T-helper 1 cell (primary cell): Measurements from ENCODE around the gene CLSTN2.

Experiments
- DNase-seq, 5 donors: peaks; one replicate each; pipeline ENCODE4 v3.0.0-alpha.2; 2012 to 2020

CLSTN2 gene

GRCh38 chr3:140296796-140297352, 361.9 kb downstream of the CLSTN2 start:
- DNase-seq = no peak

- no peak for DNase-seq
These were observed 363.1 kb downstream of the CLSTN2 start for GRCh38 chr3:140298043-140298442.

- DNase-seq = no peak
These were observed 363.6 kb downstream of the CLSTN2 start for GRCh38 chr3:140298569-140299070.

GRCh38 chr3:140303875-140304274, 368.9 kb downstream of the CLSTN2 start:
- DNase-seq = no peak

- no peak for DNase-seq
These were observed 373.6 kb downstream of the CLSTN2 start for GRCh38 chr3:140308535-140308934.

- no peak for DNase-seq
These were observed 376.4 kb downstream of the CLSTN2 start for GRCh38 chr3:140311428-140311827.

GRCh38 chr3:140315955-140316354, 381.0 kb downstream of the CLSTN2 start:
- DNase-seq = no peak

GRCh38 chr3:140316466-140316865, 381.5 kb downstream of the CLSTN2 start:
- no peak for DNase-seq

- DNase-seq = no peak
These were observed 381.9 kb downstream of the CLSTN2 start for GRCh38 chr3:140316868-140317400.

- DNase-seq = no peak
These were observed 384.8 kb downstream of the CLSTN2 start for GRCh38 chr3:140319739-140320138.

GRCh38 chr3:140323561-140323960, 388.6 kb downstream of the CLSTN2 start:
- no peak for DNase-seq

GRCh38 chr3:140332131-140332530, 397.1 kb downstream of the CLSTN2 start:
- DNase-seq = no peak

GRCh38 chr3:140334132-140334929, 399.3 kb downstream of the CLSTN2 start:
- no peak for DNase-seq

- no peak for DNase-seq
These were observed 401.5 kb downstream of the CLSTN2 start for GRCh38 chr3:140336465-140336864.

GRCh38 chr3:140338916-140339315, 403.9 kb downstream of the CLSTN2 start:
- DNase-seq = no peak

GRCh38 chr3:140341203-140341602, 406.2 kb downstream of the CLSTN2 start:
- no peak for DNase-seq

- no peak for DNase-seq
These were observed 406.9 kb downstream of the CLSTN2 start for GRCh38 chr3:140341817-140342403.

GRCh38 chr3:140342668-140343067, 407.7 kb downstream of the CLSTN2 start:
- no peak for DNase-seq

GRCh38 chr3:140343211-140344081, 408.5 kb downstream of the CLSTN2 start:
- no peak for DNase-seq

- no peak for DNase-seq
These were observed 409.1 kb downstream of the CLSTN2 start for GRCh38 chr3:140344082-140344454.

- DNase-seq = no peak
These were observed 409.7 kb downstream of the CLSTN2 start for GRCh38 chr3:140344601-140345205.

GRCh38 chr3:140347151-140347550, 412.2 kb downstream of the CLSTN2 start:
- DNase-seq = no peak
